ENCODE measurements around the gene TMEM121B.
A peak's percentile ranks its signal among the peaks of the same experiment; 100 is the strongest.

Gene TMEM121B

DNA sequence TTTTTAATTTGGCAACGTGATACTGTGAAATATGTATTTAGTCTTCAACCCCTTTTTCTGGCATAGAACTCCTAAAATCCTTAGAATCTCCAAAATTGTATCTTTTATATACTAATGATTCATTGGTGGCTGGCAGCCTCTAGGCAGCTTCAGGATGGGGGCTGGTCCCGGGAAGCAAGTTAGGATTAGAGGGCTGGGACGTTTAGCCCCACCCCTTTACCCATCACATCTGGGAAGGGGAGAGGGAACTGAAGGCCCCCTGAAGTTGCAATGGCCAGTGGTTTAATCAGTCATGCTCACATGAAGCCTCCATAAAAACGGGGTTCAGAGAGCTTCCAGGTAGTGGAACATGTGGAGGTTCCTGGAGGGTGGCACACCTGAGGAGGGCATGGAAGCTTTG, 29.3 kb downstream of the TMEM121B start:
- DNase-seq (ENCODE audit: low read depth in 1 of 2, low spot score in 1 of 2): no peak
- in situ Hi-C loops (cut with HindIII; ENCODE audit: low pct_unique_long_range_greater_than_20kb, low sequenced_read_pairs): no loop called here
- TF ChIP-seq JUND (IDR thresholded peaks at IDR 0.05; ENCODE audit: low read depth): no peak

DNA sequence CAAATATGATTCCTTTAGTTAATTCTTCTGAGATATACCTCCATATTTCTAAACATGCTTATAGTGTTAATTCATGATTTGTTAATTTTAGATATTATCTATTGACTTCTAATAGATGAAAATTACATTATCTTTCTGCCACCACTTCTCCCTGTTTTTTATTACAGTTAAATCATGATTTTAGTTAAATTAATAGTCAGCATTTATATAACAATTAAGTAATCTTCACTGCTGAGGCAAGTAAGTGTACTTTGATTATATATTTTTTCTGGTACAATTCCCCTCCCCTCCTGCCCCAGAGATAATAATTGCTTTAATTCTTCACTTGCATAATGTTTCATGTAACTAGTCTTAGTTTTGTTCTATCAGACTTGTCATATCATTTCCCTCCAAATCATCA, 30.6 kb downstream of the TMEM121B start:
- no peak for TF ChIP-seq JUND (IDR thresholded peaks at IDR 0.05; ENCODE audit: low read depth)
- in situ Hi-C loops (cut with HindIII; ENCODE audit: low pct_unique_long_range_greater_than_20kb, low sequenced_read_pairs): no loop called here

DNA sequence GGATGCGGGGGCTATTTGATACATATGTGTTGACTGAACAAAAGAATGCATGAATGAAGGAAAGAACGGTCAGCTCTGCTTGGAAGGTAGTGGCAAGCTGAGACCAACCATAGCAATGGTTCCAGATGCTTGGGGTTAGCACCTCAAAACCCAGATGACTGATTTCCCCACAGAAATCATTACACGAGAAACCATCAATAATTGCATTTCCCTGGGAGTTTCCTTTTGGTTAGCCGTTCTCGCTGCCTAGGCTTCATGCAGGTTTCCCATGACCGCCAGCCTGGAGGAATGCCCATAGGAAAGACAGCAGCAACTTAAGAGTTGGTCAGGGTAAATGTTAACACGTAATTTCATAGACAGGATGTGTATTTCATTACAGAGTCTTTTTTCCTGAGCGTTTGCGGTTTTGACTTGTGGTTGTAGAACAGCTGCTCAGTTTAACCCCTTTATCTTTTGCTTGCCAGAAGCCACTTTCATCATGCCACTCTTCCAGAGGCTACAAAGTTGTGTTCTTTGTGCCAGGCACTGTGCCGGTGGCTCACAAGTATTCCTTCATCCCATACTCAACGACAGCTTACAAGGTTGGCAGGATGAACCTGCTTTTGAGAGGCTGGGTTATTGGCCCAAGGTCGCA, 33.5 kb downstream of the TMEM121B start:
- TF ChIP-seq JUND (IDR thresholded peaks at IDR 0.05; ENCODE audit: low read depth): no peak
- no peak for DNase-seq (ENCODE audit: low read depth in 1 of 2, low spot score in 1 of 2)
- in situ Hi-C loops (cut with HindIII; ENCODE audit: low pct_unique_long_range_greater_than_20kb, low sequenced_read_pairs): no loop called here

More for the DNA sequence above, 30.6 kb downstream of the TMEM121B start:
- DNase-seq (ENCODE audit: low read depth in 1 of 2, low spot score in 1 of 2): no peak

DNA sequence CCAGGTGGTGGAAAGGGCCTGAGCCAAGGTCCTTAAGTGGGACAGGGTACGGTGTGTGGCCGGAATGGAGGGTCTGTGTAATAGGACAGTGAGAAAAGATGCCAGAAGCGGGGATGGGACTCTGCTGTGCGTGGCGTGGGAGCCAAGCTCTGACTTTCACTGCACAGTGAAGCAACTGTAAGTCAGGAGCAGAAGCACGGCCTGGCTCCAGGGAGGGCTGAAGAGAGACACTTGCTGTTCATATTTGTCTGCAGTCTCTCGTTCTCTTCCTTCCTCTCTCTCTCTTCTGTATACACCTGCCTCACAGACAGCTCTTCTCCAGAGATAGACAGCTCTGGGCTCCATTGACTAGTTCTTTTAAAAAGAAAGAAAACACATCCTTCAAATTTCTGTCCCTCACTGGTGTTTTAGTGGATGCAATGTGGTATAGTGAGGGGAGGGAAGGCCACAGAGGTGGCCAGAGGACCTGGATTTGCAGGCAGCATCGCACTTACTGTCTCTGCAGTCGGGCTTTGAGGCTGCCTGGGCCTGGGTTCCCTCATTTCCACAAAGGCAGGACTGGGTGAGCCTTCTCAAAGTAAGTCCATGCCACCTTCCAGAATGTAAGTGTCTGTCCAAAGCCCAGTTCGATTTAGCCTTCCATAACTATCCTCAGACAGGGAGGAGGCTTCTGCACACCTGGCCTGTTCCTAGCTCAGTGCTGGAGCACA, 34.2 kb downstream of the TMEM121B start:
- in situ Hi-C loops (cut with HindIII; ENCODE audit: low pct_unique_long_range_greater_than_20kb, low sequenced_read_pairs): no loop called here
- no peak for TF ChIP-seq JUND (IDR thresholded peaks at IDR 0.05; ENCODE audit: low read depth)
- DNase-seq (ENCODE audit: low read depth in 1 of 2, low spot score in 1 of 2): no peak

DNA sequence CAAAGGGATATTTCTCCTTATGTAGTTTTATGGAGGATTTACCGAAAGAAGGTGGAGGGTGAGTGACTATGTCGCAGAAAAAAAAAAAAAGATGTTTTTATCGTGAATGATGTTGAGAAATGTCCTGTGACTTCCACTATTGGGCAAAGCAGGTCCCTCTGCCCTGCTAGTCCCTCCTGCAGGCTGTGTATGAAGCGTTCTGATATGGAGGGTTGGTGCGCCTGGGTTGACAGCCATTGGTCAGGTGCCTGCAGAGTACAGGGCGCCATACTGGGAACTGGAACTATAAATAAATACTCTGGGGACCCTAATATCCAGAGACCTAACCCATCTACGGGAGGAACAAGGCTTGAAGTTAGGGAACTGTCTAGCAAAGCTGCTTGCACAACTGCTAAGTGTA, 34.9 kb downstream of the TMEM121B start:
- no peak for DNase-seq (ENCODE audit: low read depth in 1 of 2, low spot score in 1 of 2)
- TF ChIP-seq JUND (IDR thresholded peaks at IDR 0.05; ENCODE audit: low read depth): no peak
- in situ Hi-C loops (cut with HindIII; ENCODE audit: low pct_unique_long_range_greater_than_20kb, low sequenced_read_pairs): no loop called here

DNA sequence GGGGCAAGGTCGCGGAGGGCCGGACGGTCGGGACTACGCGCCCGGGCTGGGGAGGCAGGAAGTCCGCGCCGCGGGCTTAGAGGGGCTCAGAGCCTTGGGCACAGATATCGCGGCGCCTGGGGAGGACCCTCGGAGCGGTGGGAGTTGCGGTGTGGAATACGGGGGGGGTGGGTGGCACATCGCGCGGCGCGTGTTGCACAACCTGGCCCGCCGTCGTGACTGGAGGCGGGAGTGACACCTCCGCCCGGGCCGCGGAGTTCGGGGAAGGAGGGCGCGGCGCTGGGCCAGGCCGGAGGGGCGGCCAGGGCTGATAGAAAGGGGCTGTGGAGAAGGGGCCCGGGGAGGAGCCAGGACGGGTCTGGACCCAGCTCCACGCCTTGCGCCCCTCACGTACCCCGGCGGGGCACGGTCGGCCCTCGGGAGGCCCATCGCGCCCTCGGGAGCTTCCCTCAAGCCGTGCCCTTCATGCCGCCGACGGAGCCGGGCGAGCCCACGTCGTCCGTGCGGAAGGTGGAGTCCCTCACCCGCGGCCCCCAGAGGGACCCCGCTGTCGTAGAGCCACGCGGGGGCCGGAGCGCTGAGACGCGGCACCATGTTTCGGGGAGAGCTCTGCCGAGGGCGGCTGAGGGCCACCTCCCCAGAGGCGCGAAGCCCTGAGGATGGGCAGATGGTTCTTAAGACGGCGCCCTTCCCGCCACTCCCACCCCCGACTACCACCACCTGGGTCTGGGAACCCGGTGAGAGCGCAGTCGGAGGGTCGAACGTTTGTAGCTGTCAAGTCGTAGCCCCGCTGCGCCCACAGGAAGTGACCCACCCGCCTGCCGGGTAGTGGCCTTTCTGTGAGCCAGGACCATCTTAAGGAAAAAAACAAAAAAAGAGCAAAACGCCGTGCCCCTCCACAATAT, 35.6 kb downstream of the TMEM121B start:
- no peak for TF ChIP-seq JUND (IDR thresholded peaks at IDR 0.05; ENCODE audit: low read depth)
- in situ Hi-C loops (cut with HindIII; ENCODE audit: low pct_unique_long_range_greater_than_20kb, low sequenced_read_pairs): no loop called here
- peak in 1 of 2 experiments; percentile 32 for DNase-seq (ENCODE audit: low read depth in 1 of 2, low spot score in 1 of 2)

DNA sequence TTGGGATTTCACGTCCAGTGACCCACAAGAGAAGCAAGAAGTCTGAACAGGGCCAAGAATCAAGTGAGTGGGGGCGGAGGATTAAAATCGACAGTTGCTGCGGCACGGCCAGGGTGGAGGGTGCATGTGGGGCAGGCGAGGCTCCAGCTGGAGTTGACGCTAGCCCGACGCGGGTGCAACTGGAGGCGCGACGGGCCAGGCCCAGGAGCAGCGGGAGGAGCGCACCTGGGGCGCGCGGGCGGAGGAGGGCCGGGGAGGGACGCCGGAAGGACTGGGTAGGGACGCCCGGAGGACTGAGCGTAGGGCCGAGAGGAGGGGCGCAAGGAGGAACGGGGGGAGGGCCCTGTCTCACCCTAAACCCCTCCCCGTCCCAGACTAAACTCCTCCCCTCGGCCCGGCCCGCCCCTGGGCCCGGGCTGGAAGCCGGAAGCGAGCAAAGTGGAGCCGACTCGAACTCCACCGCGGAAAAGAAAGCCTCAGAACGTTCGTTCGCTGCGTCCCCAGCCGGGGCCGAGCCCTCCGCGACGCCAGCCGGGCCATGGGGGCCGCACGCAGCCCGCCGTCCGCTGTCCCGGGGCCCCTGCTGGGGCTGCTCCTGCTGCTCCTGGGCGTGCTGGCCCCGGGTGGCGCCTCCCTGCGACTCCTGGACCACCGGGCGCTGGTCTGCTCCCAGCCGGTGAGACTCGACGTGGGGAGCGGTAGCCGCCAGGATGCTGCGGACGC, 36.4 kb downstream of the TMEM121B start, which contains the start of gene IL17RA:
Gene IL17RA (plus strand): TSS at position 447 of the 723 bp plus-strand sequence. CDS start 92 bp downstream, at position 539.
- in situ Hi-C loops (cut with HindIII; ENCODE audit: low pct_unique_long_range_greater_than_20kb, low sequenced_read_pairs): no loop called here
- no peak for TF ChIP-seq JUND (IDR thresholded peaks at IDR 0.05; ENCODE audit: low read depth)
- peak; percentile 78 to 96 for DNase-seq (ENCODE audit: low read depth in 1 of 2, low spot score in 1 of 2)

DNA sequence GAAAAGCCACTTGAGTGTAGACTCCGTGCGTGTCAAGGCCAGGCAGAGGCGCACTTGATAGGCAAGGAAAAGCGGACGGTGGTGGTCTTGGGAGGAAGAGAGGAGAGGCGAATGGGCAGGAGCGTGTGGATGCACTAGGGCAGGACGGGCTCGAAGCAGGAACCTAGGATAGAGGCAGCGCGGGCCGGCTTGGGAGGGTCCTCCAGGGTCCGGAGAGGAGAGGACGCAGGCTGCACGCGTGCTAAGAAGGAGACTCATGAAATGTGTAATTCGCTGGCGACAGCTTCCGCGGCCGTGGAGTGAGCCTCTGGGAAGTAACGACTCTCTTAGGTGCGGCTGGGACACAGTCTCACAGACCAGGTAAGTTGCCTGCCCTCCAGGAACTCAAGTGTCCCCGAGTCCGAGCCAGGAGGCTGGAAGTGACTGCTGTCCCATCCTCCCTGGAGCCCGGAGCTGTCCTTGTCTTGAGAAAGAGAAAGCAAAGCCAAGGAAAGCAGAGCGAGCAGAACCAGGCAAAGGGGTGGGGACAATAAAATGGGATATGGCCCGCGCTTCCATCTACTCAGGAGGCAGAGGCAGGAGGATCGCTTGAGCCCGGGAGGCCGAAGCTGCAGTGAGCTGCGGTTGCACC, 37.2 kb downstream of the TMEM121B start:
- in situ Hi-C loops (cut with HindIII; ENCODE audit: low pct_unique_long_range_greater_than_20kb, low sequenced_read_pairs): no loop called here
- no peak for TF ChIP-seq JUND (IDR thresholded peaks at IDR 0.05; ENCODE audit: low read depth)
- DNase-seq (ENCODE audit: low read depth in 1 of 2, low spot score in 1 of 2): peak in 1 of 2 experiments; percentile 10

DNA sequence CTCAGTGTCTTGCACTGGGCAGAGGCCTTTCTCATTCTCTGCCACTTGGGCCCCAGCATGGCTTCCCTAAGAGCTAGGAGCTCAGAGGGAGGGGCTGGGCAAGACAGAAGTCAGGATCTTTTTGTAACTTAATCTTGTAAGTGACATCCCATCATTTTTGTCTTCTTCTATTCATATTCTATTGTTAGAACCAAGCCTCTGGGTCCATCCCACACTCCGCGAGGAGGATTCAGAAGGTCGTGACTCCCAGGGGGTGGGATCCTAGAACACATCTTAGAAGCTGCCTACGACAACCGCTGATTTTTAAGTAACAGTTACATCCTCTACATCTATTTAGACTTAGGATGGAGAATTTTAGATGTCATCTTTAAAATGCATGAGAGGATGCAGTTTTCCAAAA, 37.9 kb downstream of the TMEM121B start:
- in situ Hi-C loops (cut with HindIII; ENCODE audit: low pct_unique_long_range_greater_than_20kb, low sequenced_read_pairs): no loop called here
- DNase-seq (ENCODE audit: low read depth in 1 of 2, low spot score in 1 of 2): no peak

DNA sequence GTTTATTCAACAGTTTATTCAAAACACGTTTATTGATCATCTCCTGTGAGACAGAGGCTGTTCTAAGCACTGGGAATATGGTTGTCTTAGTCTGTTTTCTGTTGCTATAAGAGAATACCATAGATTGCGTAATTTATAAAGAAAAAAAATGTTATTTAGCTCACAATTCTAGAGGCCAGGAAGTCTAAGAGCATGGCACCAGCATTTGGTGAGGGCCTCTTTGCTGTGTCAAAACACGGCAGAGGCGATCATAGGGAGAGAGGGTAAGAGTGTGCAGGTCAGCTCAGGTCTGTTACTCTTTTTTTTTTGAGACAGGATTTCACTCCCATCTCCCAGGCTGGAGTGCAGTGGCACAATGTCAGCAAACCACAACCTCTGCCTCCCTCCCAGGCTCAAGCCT, 41.6 kb downstream of the TMEM121B start:
- in situ Hi-C loops (cut with HindIII; ENCODE audit: low pct_unique_long_range_greater_than_20kb, low sequenced_read_pairs): no loop called here
- no peak for TF ChIP-seq JUND (IDR thresholded peaks at IDR 0.05; ENCODE audit: low read depth)

More for the DNA sequence above, 37.9 kb downstream of the TMEM121B start:
- TF ChIP-seq JUND (IDR thresholded peaks at IDR 0.05; ENCODE audit: low read depth): no peak

DNA sequence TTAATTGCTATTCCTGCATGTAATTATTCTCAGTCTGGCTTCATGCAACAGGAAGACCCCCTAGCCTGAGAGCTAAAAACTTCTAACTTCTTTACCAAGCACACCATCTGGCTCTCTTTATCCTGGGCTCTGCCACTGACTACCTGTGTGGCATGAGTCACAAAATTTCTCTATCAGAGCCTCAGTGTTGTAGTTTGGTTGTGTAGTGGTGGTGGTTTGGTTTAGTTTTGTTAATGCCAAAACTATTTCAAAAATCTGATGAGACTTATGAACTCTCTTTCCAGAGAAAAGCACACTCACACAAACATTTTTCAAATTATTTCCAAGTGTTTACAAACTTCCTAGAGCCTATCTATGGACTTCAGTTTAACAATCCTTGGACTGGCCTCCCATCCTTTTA, 43.9 kb downstream of the TMEM121B start:
- TF ChIP-seq JUND (IDR thresholded peaks at IDR 0.05; ENCODE audit: low read depth): no peak
- in situ Hi-C loops (cut with HindIII; ENCODE audit: low pct_unique_long_range_greater_than_20kb, low sequenced_read_pairs): no loop called here
- no peak for DNase-seq (ENCODE audit: low read depth in 1 of 2, low spot score in 1 of 2)

More for the DNA sequence above, 41.6 kb downstream of the TMEM121B start:
- DNase-seq (ENCODE audit: low read depth in 1 of 2, low spot score in 1 of 2): no peak

DNA sequence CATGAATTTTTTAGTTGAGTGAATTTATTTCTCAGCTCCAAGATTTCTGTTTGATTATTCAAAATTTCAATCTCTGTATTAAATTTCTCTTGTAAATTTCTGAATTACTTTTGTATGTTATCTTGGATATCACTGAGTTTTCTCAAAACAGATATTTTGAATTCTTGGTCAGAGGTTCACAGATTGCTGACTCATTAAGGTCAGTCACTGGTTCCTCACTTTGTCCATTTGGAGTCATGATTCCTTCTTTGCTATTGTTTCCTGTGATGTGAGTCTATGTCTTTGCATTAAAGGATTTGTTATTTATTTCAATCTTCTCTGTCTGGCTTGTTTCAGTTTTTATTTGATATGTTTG, 46.5 kb downstream of the TMEM121B start:
- no peak for DNase-seq (ENCODE audit: low read depth in 1 of 2, low spot score in 1 of 2)
- in situ Hi-C loops (cut with HindIII; ENCODE audit: low pct_unique_long_range_greater_than_20kb, low sequenced_read_pairs): no loop called here
- TF ChIP-seq JUND (IDR thresholded peaks at IDR 0.05; ENCODE audit: low read depth): no peak
